GM11168 (cell line): ENCODE results near the gene ITLN1.

Experiments used
- in situ Hi-C: fragments of 300-500 bp; cut with MboI; formaldehyde crosslinking; loops from one replicate; pipeline ENCODE4 v1.12.0; 2022; ENCODE audit warnings: low sequenced_read_pairs; ENCODE audit not compliant: unreplicated experiment

ITLN1 gene

GRCh38 chr1:160859166-160859565 is 25.8 kb downstream of the ITLN1 start:
- in situ Hi-C loops = no loop called here

DNA sequence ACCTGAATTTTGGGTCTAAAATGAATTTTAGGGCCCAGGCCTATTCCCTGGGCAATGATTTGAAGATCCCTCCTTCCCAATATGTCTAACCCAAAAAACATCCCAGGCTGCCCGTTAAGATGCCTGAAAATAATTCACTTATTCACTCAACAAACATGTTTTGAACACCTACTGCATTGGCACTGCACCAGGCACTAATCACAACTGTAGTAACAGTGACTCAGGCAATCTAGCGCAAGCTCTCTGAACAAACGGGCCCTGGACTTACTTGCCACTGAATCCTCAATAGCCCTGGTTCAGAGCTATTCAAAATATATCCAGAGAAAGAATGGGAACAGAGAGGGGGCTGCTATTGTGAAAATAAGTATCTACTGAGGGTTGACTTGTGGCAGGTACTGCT is 26.5 kb downstream of the ITLN1 start:
- in situ Hi-C loops = no loop called here

DNA sequence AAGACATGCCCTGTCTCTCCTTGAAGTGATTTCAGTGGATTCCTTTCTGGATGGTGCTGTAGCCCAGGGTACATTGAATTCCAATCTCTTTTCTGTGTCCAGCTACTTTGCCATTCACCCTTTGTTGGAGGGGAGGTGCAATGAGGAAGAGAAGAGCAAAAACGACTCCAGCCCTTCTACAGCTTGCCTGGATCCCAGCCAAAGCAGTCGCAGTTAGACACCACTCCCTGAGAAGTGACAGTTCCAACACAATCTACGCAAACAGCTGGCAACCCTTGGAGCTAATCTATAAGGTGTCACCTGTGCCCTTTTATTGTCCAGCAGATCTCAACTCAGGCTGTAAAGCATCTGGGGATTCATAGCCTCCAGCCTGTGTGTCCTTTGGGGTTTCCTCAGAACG is 26.9 kb downstream of the ITLN1 start:
- in situ Hi-C loops = no loop called here

GRCh38 chr1:160855181-160855981 is 29.6 kb downstream of the ITLN1 start:
- in situ Hi-C loops = no loop called here

- in situ Hi-C loops = no loop called here
Measured at GRCh38 chr1:160853754-160854153, 31.2 kb downstream of the ITLN1 start.

DNA sequence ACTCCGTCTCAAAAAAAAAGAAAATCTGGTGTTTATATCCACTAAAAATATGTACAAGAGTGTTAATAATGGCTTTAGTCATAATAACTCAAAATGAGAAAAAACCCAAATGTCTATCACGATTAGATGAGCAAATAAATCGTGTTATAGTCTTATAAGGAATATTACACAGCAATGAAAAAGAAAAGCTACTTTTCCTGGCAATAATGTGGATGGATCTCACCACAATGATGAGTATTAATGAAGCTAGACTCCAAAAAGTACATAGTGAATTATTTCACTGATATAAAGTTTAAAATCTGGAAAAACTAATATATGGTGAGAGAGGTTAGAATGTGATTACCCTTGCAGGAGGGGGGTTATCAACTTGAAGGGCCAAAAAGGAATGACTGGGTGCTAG is 32.0 kb downstream of the ITLN1 start:
- in situ Hi-C loops = no loop called here

DNA sequence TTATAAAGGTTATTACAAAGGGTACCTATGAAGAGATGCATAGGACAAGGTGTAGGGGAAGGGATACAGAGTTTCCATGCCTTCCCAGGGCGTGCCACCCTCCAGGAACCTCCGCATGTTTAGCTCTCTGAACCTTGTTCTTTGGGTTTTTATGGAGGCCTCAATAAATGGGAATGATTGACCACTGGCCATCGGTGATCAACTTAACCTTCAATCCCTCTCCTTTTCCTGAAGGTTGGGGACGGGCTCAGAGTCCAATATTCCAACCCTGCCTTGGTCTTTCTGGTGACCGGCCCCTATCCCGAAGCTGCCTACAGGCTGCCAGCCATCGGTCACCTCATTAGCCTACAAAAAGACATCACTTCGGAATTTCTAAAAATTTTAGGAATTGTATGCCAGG is 34.0 kb downstream of the ITLN1 start:
- in situ Hi-C loops = no loop called here

- in situ Hi-C loops = no loop called here
Measured at GRCh38 chr1:160850541-160850940, 34.4 kb downstream of the ITLN1 start.

GRCh38 chr1:160846281-160846680 is 38.7 kb downstream of the ITLN1 start:
- in situ Hi-C loops = no loop called here

GRCh38 chr1:160844447-160845232 is 40.3 kb downstream of the ITLN1 start:
- in situ Hi-C loops = no loop called here

DNA sequence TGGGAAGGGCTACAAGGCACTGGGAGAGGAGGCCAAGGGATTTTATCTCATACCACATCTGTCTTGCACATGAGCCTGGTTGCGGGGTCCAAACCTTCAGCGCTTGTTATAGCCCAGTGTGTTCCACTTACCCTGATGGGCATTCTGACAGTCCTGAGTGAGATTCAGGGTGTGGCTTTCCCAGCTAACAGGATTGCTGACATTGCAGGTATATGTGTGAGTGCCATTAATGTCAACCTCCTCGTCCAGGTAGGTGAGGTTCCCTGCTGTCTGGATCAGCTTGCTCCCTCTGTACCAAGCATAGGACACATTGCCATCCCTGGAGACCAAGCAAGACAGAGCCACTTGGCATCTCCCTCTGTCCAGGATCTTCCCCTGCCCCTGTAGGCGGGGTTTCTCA is 43.9 kb downstream of the ITLN1 start:
- in situ Hi-C loops = no loop called here

GRCh38 chr1:160839746-160840145 is 45.2 kb downstream of the ITLN1 start:
- in situ Hi-C loops = no loop called here

GRCh38 chr1:160838888-160839287 is 46.1 kb downstream of the ITLN1 start:
- in situ Hi-C loops = no loop called here

- in situ Hi-C loops = no loop called here
Measured at GRCh38 chr1:160837558-160838205, 47.3 kb downstream of the ITLN1 start.

DNA sequence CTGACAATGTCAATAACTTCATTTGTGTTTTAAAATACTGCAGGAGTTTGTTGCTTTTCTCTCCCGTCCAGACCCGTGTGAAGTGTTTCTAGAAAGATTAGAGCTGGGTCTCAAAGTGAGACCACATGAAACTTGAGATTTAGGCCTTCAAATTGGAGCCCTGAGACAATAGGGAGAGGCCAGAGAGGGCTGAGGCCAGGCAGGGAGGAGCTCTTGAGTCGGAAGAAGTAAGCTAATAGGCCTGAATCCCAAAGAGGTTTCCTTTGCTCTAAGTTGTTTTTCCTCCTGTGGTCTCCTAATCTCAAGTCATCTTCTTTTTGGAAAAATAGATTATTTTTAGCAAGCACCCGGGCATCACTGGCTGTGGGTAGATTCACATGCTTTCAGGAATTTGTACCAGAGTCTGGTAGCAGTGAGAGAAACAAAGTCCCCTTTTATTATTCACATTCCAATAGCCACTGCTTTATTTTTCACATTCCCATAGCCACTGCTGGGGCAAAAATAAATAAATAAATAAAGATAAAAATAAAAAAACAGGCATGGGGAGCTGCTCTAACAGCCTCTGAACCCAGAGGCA is 47.9 kb downstream of the ITLN1 start:
- in situ Hi-C loops = no loop called here

- in situ Hi-C loops = no loop called here
Measured at GRCh38 chr1:160836561-160836960, 48.4 kb downstream of the ITLN1 start.

- in situ Hi-C loops = no loop called here
Measured at GRCh38 chr1:160835751-160836150, 49.2 kb downstream of the ITLN1 start.

DNA sequence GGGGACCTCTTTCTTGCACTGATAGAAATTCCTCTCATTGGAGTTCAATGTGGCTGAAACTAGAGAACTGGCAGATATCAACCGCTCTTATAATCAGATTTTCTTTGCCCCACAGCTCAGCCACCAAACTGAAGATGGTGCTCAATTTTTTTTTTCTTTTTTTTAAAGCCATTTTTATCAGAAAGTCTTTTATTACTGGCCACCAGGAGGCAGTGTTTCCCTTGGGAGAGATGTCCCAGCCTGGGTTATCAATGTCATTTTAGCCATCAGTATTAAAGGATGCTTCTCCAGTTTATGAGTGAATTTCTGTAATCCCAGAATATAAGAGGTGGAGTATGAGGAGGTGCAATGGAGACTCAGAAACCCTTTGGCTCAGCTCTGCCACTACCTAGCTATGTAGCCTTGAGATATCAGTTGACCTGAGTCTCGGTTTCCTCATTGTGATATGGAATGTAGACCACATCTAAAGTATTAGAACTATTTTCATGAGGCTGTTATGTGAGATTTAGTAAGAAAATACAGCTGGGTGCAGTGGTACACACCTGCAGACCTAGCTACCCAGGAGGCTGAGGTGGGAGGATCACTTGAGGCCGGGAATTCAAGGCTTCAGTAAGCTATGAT is 49.9 kb downstream of the ITLN1 start:
- in situ Hi-C loops = no loop called here

DNA sequence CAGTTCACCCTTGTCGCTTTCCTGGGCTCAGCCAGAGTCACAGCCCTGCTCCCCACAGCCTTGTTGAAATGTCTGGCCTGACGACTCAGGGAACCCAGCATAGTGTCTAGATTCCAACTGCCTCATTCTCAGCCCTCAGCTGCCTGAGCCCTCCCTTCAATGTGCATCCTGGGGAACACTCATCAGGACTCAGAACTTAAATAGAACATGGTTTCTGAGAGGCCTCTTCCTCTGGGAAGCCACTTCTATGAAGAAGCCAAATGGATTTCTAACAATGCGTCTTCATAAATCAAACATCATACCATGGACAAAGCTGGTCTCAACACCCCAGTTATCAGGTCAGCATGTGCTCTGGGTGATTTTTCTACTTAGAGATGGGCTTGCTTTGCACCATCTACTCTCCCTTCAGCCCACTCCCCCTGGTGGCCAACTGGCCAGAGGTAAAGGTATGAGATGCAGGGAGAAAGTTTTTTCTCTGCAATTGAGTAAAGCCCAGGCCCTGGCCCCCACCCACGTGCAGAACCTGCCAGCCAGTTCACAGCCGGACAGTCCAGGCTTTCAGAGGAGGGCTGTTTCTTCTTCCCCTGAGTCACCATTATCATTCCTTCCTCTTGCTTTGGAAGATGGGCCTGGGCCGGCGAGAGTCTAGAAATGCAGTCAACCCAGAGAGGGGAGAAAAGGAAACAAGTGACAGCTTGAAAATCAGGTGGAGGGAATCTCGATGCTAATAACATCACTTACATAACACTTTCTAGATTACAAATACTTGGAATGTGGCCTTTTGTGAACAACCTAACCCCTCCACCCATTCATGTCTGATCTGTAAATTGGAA is 54.4 kb downstream of the ITLN1 start:
- in situ Hi-C loops = no loop called here
